ENCODE results near the gene CHCHD6. TPM values are rescaled to one million over a fixed set of nuclear protein-coding genes. Genes with fewer than 3 reads are reported as not detected.

The CHCHD6 gene
- total and polyA plus RNA-seq, 12 donors: 5.2 to 27.0 (median 10.2) TPM

- 61 to 65% methylated on average over 11 of the region's 11 CpGs for WGBS, 2 donors
- H3K27me3 ChIP-seq: peaks cover 0 to 37% (median 11%) of the 10 kb centered on the region in 7 donors
- H3K27ac ChIP-seq: no peak overlapping the region
- TF ChIP-seq CTCF (IDR thresholded peaks at IDR 0.05): no peak
- intact Hi-C loops (cut with DNase I): no loop called here
- DNase-seq: peak in 1 of 2 donors; percentile 35
- H3K9me3 ChIP-seq: no peaks in the 10 kb centered on the region
- H3K36me3 ChIP-seq: no peaks in the 10 kb centered on the region
- H3K4me1 ChIP-seq: peaks cover 0 to 4% (median 0%) of the 10 kb centered on the region in 9 donors
- no peak overlapping the region for H3K4me3 ChIP-seq
- peak; percentile 40 to 78 (median 70) for ATAC-seq
These were observed 42.3 kb upstream of the CHCHD6 start for GRCh38 chr3:126661532-126662364.

- H3K4me3 ChIP-seq: no peak overlapping the region
- WGBS, 2 donors: 76 to 80% methylated on average over 4 of the region's 4 CpGs
- intact Hi-C loops (cut with DNase I): no loop called here
These were observed 40.8 kb upstream of the CHCHD6 start for GRCh38 chr3:126663257-126663656.

GRCh38 chr3:126663750-126664149 is 40.3 kb upstream of the CHCHD6 start:
- no peaks in the 10 kb centered on the region for H3K36me3 ChIP-seq
- no peak for DNase-seq
- ATAC-seq: no peak

More at GRCh38 chr3:126663257-126663656, 40.8 kb upstream of the CHCHD6 start:
- H3K27me3 ChIP-seq: peaks cover 0 to 37% (median 11%) of the 10 kb centered on the region in 7 donors
- peaks cover 0 to 4% (median 0%) of the 10 kb centered on the region in 9 donors for H3K4me1 ChIP-seq
- H3K36me3 ChIP-seq: no peaks in the 10 kb centered on the region
- DNase-seq (no peak), ATAC-seq (no peak)
- H3K27ac ChIP-seq: no peak overlapping the region
- TF ChIP-seq CTCF (IDR thresholded peaks at IDR 0.05): no peak
- no peaks in the 10 kb centered on the region for H3K9me3 ChIP-seq

More at GRCh38 chr3:126663750-126664149, 40.3 kb upstream of the CHCHD6 start:
- WGBS, 2 donors: 92 to 93% methylated on average over 8 of the region's 8 CpGs
- no peak for TF ChIP-seq CTCF (IDR thresholded peaks at IDR 0.05)
- no peaks in the 10 kb centered on the region for H3K9me3 ChIP-seq
- H3K4me3 ChIP-seq: no peak overlapping the region
- intact Hi-C loops (cut with DNase I): no loop called here
- peaks cover 0 to 37% (median 11%) of the 10 kb centered on the region in 7 donors for H3K27me3 ChIP-seq
- H3K4me1 ChIP-seq: peaks cover 0 to 4% (median 0%) of the 10 kb centered on the region in 9 donors
- no peak overlapping the region for H3K27ac ChIP-seq

All from heart right ventricle (tissue), 16 donors.